ENCODE measurements around the gene UMODL1.

The UMODL1 gene, protein sequence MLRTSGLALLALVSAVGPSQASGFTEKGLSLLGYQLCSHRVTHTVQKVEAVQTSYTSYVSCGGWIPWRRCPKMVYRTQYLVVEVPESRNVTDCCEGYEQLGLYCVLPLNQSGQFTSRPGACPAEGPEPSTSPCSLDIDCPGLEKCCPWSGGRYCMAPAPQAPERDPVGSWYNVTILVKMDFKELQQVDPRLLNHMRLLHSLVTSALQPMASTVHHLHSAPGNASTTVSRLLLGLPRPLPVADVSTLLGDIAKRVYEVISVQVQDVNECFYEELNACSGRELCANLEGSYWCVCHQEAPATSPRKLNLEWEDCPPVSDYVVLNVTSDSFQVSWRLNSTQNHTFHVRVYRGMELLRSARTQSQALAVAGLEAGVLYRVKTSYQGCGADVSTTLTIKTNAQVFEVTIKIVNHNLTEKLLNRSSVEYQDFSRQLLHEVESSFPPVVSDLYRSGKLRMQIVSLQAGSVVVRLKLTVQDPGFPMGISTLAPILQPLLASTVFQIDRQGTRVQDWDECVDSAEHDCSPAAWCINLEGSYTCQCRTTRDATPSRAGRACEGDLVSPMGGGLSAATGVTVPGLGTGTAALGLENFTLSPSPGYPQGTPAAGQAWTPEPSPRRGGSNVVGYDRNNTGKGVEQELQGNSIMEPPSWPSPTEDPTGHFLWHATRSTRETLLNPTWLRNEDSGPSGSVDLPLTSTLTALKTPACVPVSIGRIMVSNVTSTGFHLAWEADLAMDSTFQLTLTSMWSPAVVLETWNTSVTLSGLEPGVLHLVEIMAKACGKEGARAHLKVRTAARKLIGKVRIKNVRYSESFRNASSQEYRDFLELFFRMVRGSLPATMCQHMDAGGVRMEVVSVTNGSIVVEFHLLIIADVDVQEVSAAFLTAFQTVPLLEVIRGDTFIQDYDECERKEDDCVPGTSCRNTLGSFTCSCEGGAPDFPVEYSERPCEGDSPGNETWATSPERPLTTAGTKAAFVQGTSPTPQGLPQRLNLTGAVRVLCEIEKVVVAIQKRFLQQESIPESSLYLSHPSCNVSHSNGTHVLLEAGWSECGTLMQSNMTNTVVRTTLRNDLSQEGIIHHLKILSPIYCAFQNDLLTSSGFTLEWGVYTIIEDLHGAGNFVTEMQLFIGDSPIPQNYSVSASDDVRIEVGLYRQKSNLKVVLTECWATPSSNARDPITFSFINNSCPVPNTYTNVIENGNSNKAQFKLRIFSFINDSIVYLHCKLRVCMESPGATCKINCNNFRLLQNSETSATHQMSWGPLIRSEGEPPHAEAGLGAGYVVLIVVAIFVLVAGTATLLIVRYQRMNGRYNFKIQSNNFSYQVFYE

DNA sequence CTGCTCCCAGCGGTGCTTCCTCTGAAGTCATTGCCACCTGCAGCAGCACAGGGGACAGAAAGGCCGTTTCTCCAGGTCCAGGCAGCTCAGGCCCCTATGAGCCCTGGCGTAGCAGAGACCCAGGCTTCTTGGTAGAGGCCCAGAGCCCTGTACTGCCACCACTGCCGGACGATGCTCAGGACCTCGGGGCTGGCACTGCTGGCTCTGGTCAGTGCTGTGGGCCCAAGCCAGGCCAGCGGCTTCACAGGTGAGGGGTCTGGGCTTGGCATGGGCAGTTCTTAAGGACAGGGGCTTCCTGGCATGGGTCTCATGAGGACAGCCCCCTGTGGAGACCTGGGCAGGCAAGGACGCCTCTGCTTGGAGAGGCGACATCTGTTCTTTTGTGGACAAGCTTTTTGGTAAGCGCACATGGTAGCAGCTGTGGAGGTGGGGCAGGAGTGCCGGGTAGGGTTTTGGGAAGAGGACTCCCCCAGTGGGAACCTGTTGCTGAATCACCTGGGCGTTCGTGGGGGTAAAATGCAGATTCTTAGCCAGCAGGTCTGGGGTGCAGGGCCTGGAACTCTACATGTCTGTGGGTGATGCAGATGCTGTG is at the start of gene UMODL1:
Gene UMODL1, plus strand, starts transcription at position 172 of the 592 bp plus-strand sequence. Its CDS starts 0 bp downstream, at position 172.
- peaks cover 53% of the 10 kb centered on the region for H3K4me1 ChIP-seq
- no peaks in the 10 kb centered on the region for H3K27me3 ChIP-seq
- H4K20me1 ChIP-seq: no peaks in the 10 kb centered on the region
- H3K4me2 ChIP-seq: peak within 1 kb of the TSS; percentile 36
- TF ChIP-seq Cebpa-rat (IDR thresholded peaks at IDR 0.05): no peak
- no peak within 1 kb of the TSS for H3K27ac ChIP-seq
- H3K4me3 ChIP-seq: no peak within 1 kb of the TSS
- no peak within 1 kb of the TSS for H3K9ac ChIP-seq
- no peaks in the 10 kb centered on the region for H3K36me3 ChIP-seq
- no peaks in the 10 kb centered on the region for H3K9me3 ChIP-seq

DNA sequence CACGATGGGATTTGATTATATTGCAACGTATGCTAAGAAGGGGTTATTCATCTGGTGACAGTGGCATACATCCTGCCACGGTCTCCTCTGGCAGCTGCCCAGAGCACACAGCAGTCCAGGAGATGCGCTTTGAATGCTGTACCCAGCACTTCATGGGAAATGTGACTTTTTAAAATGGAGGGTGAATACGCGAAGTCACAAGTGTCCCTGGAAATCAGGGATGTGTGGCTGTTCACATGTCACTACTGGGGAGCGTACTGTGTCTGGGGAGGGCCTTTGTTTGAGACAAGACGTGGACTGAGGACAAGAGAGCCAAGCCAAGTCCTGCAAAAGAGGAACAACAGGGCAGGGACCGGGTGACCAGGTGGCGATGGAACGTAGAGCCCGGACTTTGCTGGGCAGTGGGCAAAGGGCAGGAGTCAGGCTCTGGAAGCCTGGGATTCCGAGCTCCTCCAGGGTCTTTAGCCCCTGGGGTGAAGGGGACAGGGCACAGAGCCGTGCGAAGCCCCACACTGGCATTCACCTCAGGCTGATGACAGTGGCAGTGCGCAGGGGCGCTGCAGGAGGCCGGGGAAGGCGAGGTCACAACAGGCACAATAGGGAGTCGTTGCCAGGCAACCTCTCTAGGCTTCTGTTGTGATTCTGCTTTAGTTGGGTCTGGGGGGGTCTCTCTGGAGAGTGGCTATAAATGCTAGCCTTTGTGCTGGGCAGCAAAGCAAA is 49.6 kb upstream of the UMODL1 start:
- no peak overlapping the region for H3K27ac ChIP-seq
- no peak overlapping the region for H3K4me3 ChIP-seq
- no peak overlapping the region for H3K4me2 ChIP-seq
- no peaks in the 10 kb centered on the region for H3K4me1 ChIP-seq
- no peaks in the 10 kb centered on the region for H3K36me3 ChIP-seq
- no peaks in the 10 kb centered on the region for H3K9me3 ChIP-seq
- TF ChIP-seq Cebpa-rat (IDR thresholded peaks at IDR 0.05): no peak
- no peaks in the 10 kb centered on the region for H3K27me3 ChIP-seq
- no peak overlapping the region for H3K9ac ChIP-seq
- no peaks in the 10 kb centered on the region for H4K20me1 ChIP-seq

DNA sequence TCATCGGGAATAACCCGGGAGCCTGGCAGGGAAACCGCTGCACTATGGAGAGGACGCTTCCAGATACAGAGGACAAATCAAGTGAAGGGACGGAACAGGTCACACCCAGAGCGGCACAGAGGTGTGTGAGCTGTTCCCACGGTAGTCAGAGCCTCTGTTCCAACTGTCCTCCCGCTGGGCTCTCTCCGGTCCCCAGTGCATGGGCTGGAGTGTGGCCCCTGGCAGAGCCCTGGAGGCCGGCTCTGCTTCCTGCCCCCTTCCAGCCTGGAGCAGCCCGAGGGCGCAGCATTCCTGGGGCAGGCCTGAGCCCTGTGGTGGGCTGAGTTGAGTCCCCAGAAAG is 49.1 kb upstream of the UMODL1 start:
- Histone ChIP-seq H3K36me3 (no peaks in the 10 kb centered on the region), H3K27me3 (no peaks in the 10 kb centered on the region), H3K4me3 (no peak overlapping the region), H3K4me1 (no peaks in the 10 kb centered on the region), H3K9ac (no peak overlapping the region), H3K9me3 (no peaks in the 10 kb centered on the region), H3K4me2 (no peak overlapping the region), H4K20me1 (no peaks in the 10 kb centered on the region), H3K27ac (no peak overlapping the region)
- no peak for TF ChIP-seq Cebpa-rat (IDR thresholded peaks at IDR 0.05)

DNA sequence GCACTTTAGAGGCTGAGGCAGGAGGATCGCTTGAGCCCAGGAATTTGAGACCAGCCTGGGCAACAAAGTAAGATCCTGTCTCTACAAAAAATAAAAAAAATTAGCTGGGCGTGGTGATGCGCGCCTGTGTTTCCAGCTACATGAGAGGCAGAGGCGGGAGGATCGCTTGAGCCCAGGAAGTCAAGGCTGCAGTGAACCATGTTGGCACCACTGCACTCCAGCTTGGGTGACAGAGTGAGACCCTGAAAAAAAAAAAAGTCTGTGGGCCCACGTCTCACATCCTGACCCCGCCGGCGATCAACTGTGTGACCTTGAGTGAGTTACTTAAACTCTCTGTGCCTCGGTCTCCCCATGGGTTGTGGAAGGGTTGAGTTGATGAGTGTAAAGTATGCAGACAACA is 48.2 kb upstream of the UMODL1 start:
- Histone ChIP-seq H3K4me2 (no peak overlapping the region), H3K9me3 (no peaks in the 10 kb centered on the region), H3K27ac (no peak overlapping the region), H3K9ac (no peak overlapping the region), H3K36me3 (no peaks in the 10 kb centered on the region), H3K4me1 (no peaks in the 10 kb centered on the region), H3K4me3 (no peak overlapping the region), H3K27me3 (no peaks in the 10 kb centered on the region), H4K20me1 (no peaks in the 10 kb centered on the region)
- TF ChIP-seq Cebpa-rat (IDR thresholded peaks at IDR 0.05): no peak

DNA sequence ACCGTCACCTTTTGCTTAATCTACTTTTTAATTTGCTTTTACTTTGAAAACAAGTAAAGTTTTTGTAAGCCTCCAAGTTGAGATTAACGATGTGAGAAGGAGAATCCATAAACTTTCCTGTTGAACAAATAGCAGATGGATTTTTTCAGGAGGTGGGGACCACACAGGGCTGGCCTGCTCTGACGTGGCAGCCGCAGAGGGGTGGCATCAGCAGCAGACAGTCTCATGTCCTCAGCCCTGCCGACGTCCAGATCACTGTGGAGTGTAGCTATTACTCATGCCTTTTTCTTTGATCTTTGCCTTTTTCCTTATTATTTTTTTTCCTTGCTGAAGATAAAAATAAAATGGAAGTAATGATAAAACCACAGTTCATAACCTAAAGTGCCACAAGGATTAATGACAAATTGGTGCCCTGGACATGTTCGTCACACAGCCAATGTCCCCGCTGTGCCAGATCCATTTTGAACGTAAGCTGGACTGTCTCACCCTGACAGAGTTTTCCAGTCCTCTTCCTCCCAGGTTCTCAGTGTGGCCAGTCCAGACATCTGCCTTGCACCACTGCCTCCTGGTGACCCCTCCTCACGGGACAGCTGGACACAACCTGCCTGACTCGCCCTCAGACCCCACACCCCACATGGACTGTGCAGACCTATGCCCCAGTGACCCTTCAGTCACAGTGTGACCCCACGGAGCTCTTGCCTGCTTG is 45.6 kb upstream of the UMODL1 start:
- Histone ChIP-seq H3K27me3 (no peaks in the 10 kb centered on the region), H3K4me3 (no peak overlapping the region)

DNA sequence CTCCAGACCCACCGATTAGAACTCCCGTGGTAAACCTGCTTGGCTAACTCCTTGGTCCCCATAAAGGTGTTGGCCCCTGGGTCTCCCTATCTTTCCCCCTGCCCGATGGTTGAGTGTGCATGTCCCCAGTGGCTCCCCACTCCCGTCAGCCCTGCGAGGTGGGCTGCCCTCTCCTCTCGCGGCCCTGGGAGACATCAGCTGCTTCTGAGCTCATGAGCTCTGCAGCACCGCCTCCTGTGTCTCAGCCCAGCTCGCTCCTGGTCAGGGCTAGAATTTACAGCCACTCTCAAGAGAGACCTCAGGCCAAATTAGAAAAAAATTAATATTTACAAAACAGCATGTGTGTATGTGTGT is 45.1 kb upstream of the UMODL1 start:
- Histone ChIP-seq H4K20me1 (no peaks in the 10 kb centered on the region), H3K9ac (no peak overlapping the region), H3K9me3 (no peaks in the 10 kb centered on the region), H3K27me3 (no peaks in the 10 kb centered on the region), H3K4me3 (no peak overlapping the region), H3K36me3 (no peaks in the 10 kb centered on the region), H3K4me2 (no peak overlapping the region), H3K4me1 (no peaks in the 10 kb centered on the region), H3K27ac (no peak overlapping the region)
- no peak for TF ChIP-seq Cebpa-rat (IDR thresholded peaks at IDR 0.05)

More for the DNA sequence above, 45.6 kb upstream of the UMODL1 start:
- no peaks in the 10 kb centered on the region for H3K4me1 ChIP-seq
- no peak overlapping the region for H3K4me2 ChIP-seq
- no peak overlapping the region for H3K27ac ChIP-seq
- no peak overlapping the region for H3K9ac ChIP-seq
- no peaks in the 10 kb centered on the region for H3K9me3 ChIP-seq
- no peaks in the 10 kb centered on the region for H4K20me1 ChIP-seq
- TF ChIP-seq Cebpa-rat (IDR thresholded peaks at IDR 0.05): no peak
- no peaks in the 10 kb centered on the region for H3K36me3 ChIP-seq

DNA sequence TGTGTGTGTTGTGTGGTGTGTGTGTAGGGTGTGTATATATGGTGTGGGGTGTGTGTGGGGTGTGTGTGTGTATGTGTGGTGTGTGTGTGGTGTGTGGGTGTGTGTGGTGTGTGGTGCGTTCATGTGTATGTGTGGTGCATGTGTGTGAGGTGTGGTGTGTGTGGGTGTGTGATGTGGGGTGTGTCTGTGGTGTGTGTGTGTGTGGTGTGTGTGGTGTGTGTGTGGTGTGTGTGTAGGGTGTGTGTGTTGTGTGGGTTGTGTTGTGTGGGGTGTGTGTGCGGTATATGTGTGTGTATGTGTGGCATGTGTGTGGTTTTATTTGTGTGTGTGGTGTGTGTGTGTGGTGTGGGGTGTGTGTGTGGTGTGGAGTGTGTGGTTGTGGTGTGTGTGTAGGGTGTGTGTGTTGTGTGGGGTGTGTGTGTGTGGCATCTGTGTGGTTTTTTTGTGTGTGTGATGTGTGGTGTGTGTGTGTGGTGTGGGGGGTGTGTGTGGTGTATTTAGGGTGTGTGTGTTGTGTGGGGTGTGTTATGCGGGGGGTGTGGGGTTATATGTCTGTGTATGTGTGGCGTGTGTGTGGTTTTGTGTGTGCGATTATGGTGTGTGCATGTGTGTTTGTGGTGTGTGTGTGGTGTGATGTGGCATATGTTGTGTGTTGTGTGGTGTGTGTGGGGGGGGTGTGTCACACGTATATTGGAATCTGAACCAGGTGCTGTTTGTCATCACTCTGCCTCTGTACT is 43.9 kb upstream of the UMODL1 start:
- Histone ChIP-seq H3K9ac (no peak overlapping the region), H3K36me3 (no peaks in the 10 kb centered on the region), H3K27me3 (no peaks in the 10 kb centered on the region), H3K4me3 (no peak overlapping the region), H3K27ac (no peak overlapping the region), H3K4me1 (peaks cover 8% of the 10 kb centered on the region; the same call in 1 of the 2 replicates), H3K9me3 (no peaks in the 10 kb centered on the region), H3K4me2 (no peak overlapping the region), H4K20me1 (no peaks in the 10 kb centered on the region)
- no peak for TF ChIP-seq Cebpa-rat (IDR thresholded peaks at IDR 0.05)

Measured in BLaER1 (cell line).